GM10248 (cell line): ENCODE measurements around the gene GPR15LG.

Experiments used
- CTCF ChIA-PET: fragments of 300-600 bp; sonication (Branson Sonifier 250); formaldehyde crosslinking; extraction: SDS; loops from one replicate; lab custom pipeline; 2021; ENCODE audit warnings: antibody characterized with exemption; lab: Yijun Ruan, JAX
- POLR2A ChIA-PET: fragments of 350-650 bp; sonication (Branson Sonifier 250); formaldehyde crosslinking; extraction: SDS; loops from one replicate; lab custom pipeline; 2020; ENCODE audit warnings: antibody characterized with exemption; lab: Yijun Ruan, JAX
- DNase-seq: peaks from one replicate; pipeline ENCODE4 v3.0.0; 2012; ENCODE audit errors: extremely low spot score
- CTCF ChIP-seq: IDR thresholded peaks from 2 replicates; pipeline ENCODE4 v1.5.1; 2012; ENCODE audit warnings: mild to moderate bottlenecking, low read depth; ENCODE audit errors: extremely low read depth, missing control alignments, control extremely low read depth

GPR15LG gene

DNA sequence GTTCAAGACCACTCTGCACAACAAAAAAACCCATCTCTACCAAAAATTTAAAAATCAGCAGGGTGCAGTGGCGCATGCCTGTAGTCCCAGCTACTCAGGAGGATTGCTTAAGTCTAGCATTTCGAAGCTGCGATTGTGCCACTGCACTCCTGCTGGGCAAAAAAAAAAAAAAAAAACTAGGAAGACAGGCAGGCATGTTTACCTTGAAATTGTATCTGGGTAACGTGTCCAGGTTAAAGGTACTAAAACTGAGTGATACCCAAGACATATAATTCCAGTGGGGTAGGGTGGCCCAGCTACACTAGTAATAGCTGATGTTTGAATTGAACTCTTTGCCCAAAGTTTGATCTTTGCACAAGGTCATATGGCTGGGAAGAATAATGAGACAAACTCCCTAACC is 18.1 kb upstream of the GPR15LG start:
- POLR2A ChIA-PET: no interaction called here
- no peak for TF ChIP-seq CTCF
- CTCF ChIA-PET: interaction anchor here (0.8 to 2.1 kb wide), 5 partner anchors 11 to 50 kb away, joined by 3 to 8 read pairs (median 4); no protein-coding TSS in a partner anchor

DNA sequence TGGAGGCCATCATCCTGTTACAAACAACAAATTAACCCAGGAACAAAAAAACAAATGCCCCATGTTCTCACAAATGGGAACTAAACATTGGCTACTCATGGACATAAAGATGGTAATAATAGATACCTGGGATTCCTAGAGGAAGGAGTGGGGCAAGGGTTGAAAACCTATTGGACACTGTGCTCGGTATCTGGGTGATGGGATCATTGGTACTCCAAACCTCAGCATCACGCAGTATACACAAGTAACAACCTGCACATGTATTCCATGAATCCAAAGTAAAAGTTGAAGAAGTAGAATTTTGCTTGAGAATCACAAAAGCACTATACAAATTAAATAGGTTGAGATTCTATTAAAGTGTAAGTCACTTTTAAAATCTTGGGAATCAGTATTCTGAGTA is 17.6 kb upstream of the GPR15LG start:
- ChIA-PET POLR2A (no interaction called here), CTCF (interaction anchor here (0.8 to 2.1 kb wide), 8 partner anchors 8 to 50 kb away, joined by 3 to 9 read pairs (median 5); no protein-coding TSS in a partner anchor)
- TF ChIP-seq CTCF: no peak
- no peak for DNase-seq

More for the DNA sequence above, 18.1 kb upstream of the GPR15LG start:
- DNase-seq: no peak

GRCh38 chr10:84156768-84157167 is 16.8 kb upstream of the GPR15LG start:
- no peak for DNase-seq
- CTCF ChIA-PET: interaction anchor here (1.1 to 2.1 kb wide), 5 partner anchors 8 to 46 kb away, joined by 3 to 9 read pairs (median 6); no protein-coding TSS in a partner anchor
- POLR2A ChIA-PET: no interaction called here

DNA sequence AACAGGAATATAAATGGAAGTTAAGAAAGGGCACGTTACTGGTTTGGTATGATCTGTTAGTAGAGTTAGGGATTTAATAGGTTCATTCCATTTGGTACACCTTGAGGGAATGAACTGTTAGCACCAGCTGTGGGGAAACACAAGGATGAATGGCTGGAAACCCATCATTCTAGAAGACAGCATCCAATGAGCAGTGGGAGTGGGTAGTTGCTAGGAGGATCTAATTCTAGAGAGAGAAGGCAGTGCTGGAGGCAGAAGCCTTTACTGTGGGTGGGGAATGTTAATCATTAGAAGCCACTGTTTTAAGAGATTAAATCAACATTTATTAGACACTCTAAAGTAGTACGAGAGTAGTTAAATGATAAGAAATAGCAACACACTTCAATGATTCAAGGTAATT is 15.5 kb upstream of the GPR15LG start:
- no peak for DNase-seq
- ChIA-PET POLR2A (no interaction called here), CTCF (interaction anchor here (1.1 to 4.8 kb wide), 2 partner anchors 10 to 56 kb away, joined by 4 to 40 read pairs; no protein-coding TSS in a partner anchor)
- TF ChIP-seq CTCF: no peak

More at GRCh38 chr10:84156768-84157167, 16.8 kb upstream of the GPR15LG start:
- TF ChIP-seq CTCF: no peak

- ChIA-PET POLR2A (no interaction called here), CTCF (interaction anchor here (0.7 to 4.8 kb wide), 7 partner anchors 10 to 55 kb away, joined by 3 to 40 read pairs (median 6); no protein-coding TSS in a partner anchor)
- DNase-seq: no peak
- no peak for TF ChIP-seq CTCF
Observed at GRCh38 chr10:84158550-84158949, 15.1 kb upstream of the GPR15LG start.

DNA sequence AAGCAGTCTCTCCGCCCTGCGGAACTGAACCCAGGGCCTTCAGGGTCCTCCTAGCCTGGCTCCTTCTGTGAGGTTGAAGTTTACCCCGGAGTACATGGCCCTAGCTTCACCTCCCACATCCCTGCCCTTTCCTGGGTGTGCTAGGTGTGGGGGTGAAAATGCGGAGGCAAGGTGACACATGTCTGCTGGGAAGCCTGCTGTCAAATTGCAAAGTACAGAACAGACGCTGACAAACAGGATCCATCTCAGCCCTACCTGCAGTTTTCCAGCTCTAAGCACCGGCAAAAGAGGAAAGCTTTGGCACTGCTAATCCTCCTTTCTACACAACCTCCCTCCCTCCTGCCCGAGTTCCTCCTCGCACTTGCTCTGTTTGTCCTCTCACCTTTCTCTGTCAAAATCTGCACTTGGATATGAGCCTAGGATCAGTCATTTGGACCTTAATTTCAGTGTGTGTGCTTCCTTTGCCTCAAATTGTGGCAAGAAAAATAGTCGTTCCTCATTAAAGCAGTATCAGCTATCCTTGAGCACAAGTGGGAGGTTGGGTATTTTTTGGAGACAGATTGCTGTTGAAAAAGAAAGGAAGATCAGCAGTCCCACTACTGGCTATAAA is 14.4 kb upstream of the GPR15LG start:
- DNase-seq: no peak
- ChIA-PET CTCF (interaction anchor here (0.7 to 4.8 kb wide), 9 partner anchors 10 to 56 kb away, joined by 3 to 40 read pairs (median 4); no protein-coding TSS in a partner anchor), POLR2A (no interaction called here)
- TF ChIP-seq CTCF: no peak
